Tibial artery (tissue), 4 donors: ENCODE results near the gene DCAF15.

Experiments
- DNase-seq, 2 donors: peaks; one replicate each; pipeline ENCODE4 v3.0.0-alpha.2; 2019
- H3K27ac ChIP-seq, 2 donors: fragments of 200-600 bp; sonication (generic) in 1 of 2; 1 replicate in 1 of 2; 2 replicates in 1 of 2; pipeline ENCODE4 v1.5.1; 2018 to 2019; ENCODE audit warnings: mild to moderate bottlenecking in 1 of 2
- H3K27me3 ChIP-seq, 2 donors: fragments of 200-600 bp; sonication (generic) in 1 of 2; one replicate each; pipeline versions ENCODE4 v1.5.1 to v1.6.0; 2016 to 2019
- H3K36me3 ChIP-seq, 3 donors: fragments of 200-600 bp; sonication (generic) in 2 of 3; one replicate each; pipeline ENCODE4 v1.5.1; 2016 to 2019; ENCODE audit warnings: mild to moderate bottlenecking in 2 of 3
- H3K4me1 ChIP-seq, 4 donors: fragments of 200-600 bp; sonication (generic) in 2 of 4; 1 replicate in 3 of 4; 2 replicates in 1 of 4; pipeline ENCODE4 v1.5.1; 2016 to 2019
- H3K4me3 ChIP-seq, 2 donors: fragments of 200-600 bp; sonication (generic) in 1 of 2; 1 replicate in 1 of 2; 2 replicates in 1 of 2; pipeline ENCODE4 v1.5.1; 2018 to 2019; ENCODE audit warnings: mild to moderate bottlenecking in 2 of 2
- H3K9me3 ChIP-seq, 3 donors: fragments of 200-600 bp; sonication (generic) in 1 of 3; one replicate each; pipeline ENCODE4 v1.5.1; 2016 to 2019
- CTCF ChIP-seq, 2 experiments: fragments of 200-600 bp in 1 of 2; fragments of 450-650 bp in 1 of 2; IDR thresholded peaks; one replicate each; pipeline ENCODE4 v1.5.1; 2017 to 2019; ENCODE audit warnings: antibody characterized with exemption in 2 of 2, mild to moderate bottlenecking in 1 of 2, moderate library complexity in 1 of 2
- intact Hi-C: fragments of 100-400 bp; cut with DNase I; formaldehyde crosslinking; loops from one replicate; pipeline ENCODE4 v1.15.0; 2023; ENCODE audit warnings: low total_unique reads

DCAF15 gene

GRCh38 chr19:13931391-13932148 is 20.7 kb upstream of the DCAF15 start:
- peaks cover 12 to 69% (median 23%) of the 10 kb centered on the region in 3 donors for H3K36me3 ChIP-seq
- H3K27me3 ChIP-seq = peaks cover 0 to 20% of the 10 kb centered on the region in 2 donors
- no peak for DNase-seq
- no peaks in the 10 kb centered on the region for H3K4me1 ChIP-seq
- no peaks in the 10 kb centered on the region for H3K9me3 ChIP-seq
- TF ChIP-seq CTCF (IDR thresholded peaks at IDR 0.05) = no peak
- intact Hi-C loops = no loop called here
- H3K4me3 ChIP-seq = no peak overlapping the region
- no peak overlapping the region for H3K27ac ChIP-seq

- intact Hi-C loops = no loop called here
- TF ChIP-seq CTCF (IDR thresholded peaks at IDR 0.05) = no peak
These were observed 20.1 kb upstream of the DCAF15 start for GRCh38 chr19:13932149-13932637.

GRCh38 chr19:13932911-13933393 is 19.4 kb upstream of the DCAF15 start:
- no peaks in the 10 kb centered on the region for H3K9me3 ChIP-seq
- no peak overlapping the region for H3K4me3 ChIP-seq
- peaks cover 0 to 7% (median 6%) of the 10 kb centered on the region in 4 donors for H3K4me1 ChIP-seq
- peaks cover 4 to 56% (median 12%) of the 10 kb centered on the region in 3 donors for H3K36me3 ChIP-seq
- no peak for DNase-seq
- H3K27ac ChIP-seq = no peak overlapping the region
- intact Hi-C loops = no loop called here
- TF ChIP-seq CTCF (IDR thresholded peaks at IDR 0.05) = no peak
- H3K27me3 ChIP-seq = peaks cover 0 to 27% of the 10 kb centered on the region in 2 donors

More at GRCh38 chr19:13932149-13932637, 20.1 kb upstream of the DCAF15 start:
- H3K27ac ChIP-seq = no peak overlapping the region
- H3K4me3 ChIP-seq = no peak overlapping the region
- no peak for DNase-seq
- H3K4me1 ChIP-seq = no peaks in the 10 kb centered on the region
- H3K36me3 ChIP-seq = peaks cover 6 to 63% (median 17%) of the 10 kb centered on the region in 3 donors
- H3K27me3 ChIP-seq = peaks cover 0 to 20% of the 10 kb centered on the region in 2 donors
- no peaks in the 10 kb centered on the region for H3K9me3 ChIP-seq

- Histone ChIP-seq H3K4me3 (no peak overlapping the region), H3K9me3 (no peaks in the 10 kb centered on the region), H3K27ac (no peak overlapping the region), H3K36me3 (peaks cover 4 to 40% (median 8%) of the 10 kb centered on the region in 3 donors), H3K27me3 (peaks cover 0 to 33% of the 10 kb centered on the region in 2 donors), H3K4me1 (peaks cover 0 to 18% (median 14%) of the 10 kb centered on the region in 4 donors)
- no peak for DNase-seq
- intact Hi-C loops = no loop called here
- TF ChIP-seq CTCF (IDR thresholded peaks at IDR 0.05) = no peak
These were observed 17.6 kb upstream of the DCAF15 start for GRCh38 chr19:13934785-13935109.

- peaks cover 0 to 18% (median 14%) of the 10 kb centered on the region in 4 donors for H3K4me1 ChIP-seq
- TF ChIP-seq CTCF (IDR thresholded peaks at IDR 0.05) = no peak
- H3K9me3 ChIP-seq = no peaks in the 10 kb centered on the region
- peaks cover 0 to 29% (median 0%) of the 10 kb centered on the region in 3 donors for H3K36me3 ChIP-seq
- H3K27me3 ChIP-seq = peaks cover 0 to 33% of the 10 kb centered on the region in 2 donors
- no peak for DNase-seq
- intact Hi-C loops = no loop called here
- no peak overlapping the region for H3K27ac ChIP-seq
- H3K4me3 ChIP-seq = no peak overlapping the region
These were observed 16.4 kb upstream of the DCAF15 start for GRCh38 chr19:13935765-13936510.
